Osteoblast (primary cell): ENCODE results near the gene KCNK1. TPM values are rescaled to one million over a fixed set of nuclear protein-coding genes. Genes with fewer than 3 reads are reported as not detected.
"Not testable (repeated sequence)": the region's sequence is repeated elsewhere in the genome, so short reads cannot be mapped to it uniquely, and the experiment has no call there.

Source experiments
- DNase-seq: peaks from one replicate; pipeline ENCODE4 v3.0.0; 2011; ENCODE audit warnings: low spot score, mixed read lengths; ENCODE audit not compliant: insufficient read length; ENCODE audit errors: missing footprints
- H2AFZ ChIP-seq: 2 replicates; pipeline ENCODE4 v1.6.0; 2011; ENCODE audit warnings: mild to moderate bottlenecking, low read length
- H3K27ac ChIP-seq: 2 replicates; pipeline ENCODE4 v1.5.1; 2011; ENCODE audit warnings: mild to moderate bottlenecking, low read depth, low read length, moderate library complexity
- H3K27me3 ChIP-seq: 2 replicates; pipeline ENCODE4 v1.6.0; 2012; ENCODE audit warnings: mild to moderate bottlenecking, control low read depth, inconsistent platforms, low read length, moderate library complexity; ENCODE audit not compliant: insufficient read depth
- H3K36me3 ChIP-seq: 2 replicates; pipeline ENCODE4 v1.5.1; 2011; ENCODE audit warnings: mild to moderate bottlenecking, low read length, control low read depth, moderate library complexity; ENCODE audit not compliant: insufficient read depth
- H3K4me1 ChIP-seq: 2 replicates; pipeline ENCODE4 v1.5.1; 2011; ENCODE audit warnings: mild to moderate bottlenecking, low read length, control low read depth, moderate library complexity; ENCODE audit not compliant: insufficient read depth
- H3K4me2 ChIP-seq: 2 replicates; pipeline ENCODE4 v1.6.0; 2011; ENCODE audit warnings: mild to moderate bottlenecking, low read length; ENCODE audit not compliant: insufficient read depth
- H3K4me3 ChIP-seq: fragments of 200-600 bp; sonication (generic); 3 replicates; pipeline ENCODE4 v1.5.1; 2012; ENCODE audit warnings: mild to moderate bottlenecking, low read length, inconsistent platforms; ENCODE audit not compliant: insufficient read depth
- H3K79me2 ChIP-seq: 2 replicates; pipeline ENCODE4 v1.6.0; 2012; ENCODE audit warnings: mild to moderate bottlenecking, low read length, control low read depth, inconsistent platforms; ENCODE audit not compliant: insufficient read depth
- H3K9me3 ChIP-seq: 2 replicates; pipeline ENCODE4 v1.5.1; 2011; ENCODE audit warnings: low read depth, low read length, control low read depth
- H4K20me1 ChIP-seq: 2 replicates; pipeline ENCODE4 v1.6.0; 2012; ENCODE audit warnings: mild to moderate bottlenecking, low read length, control low read depth; ENCODE audit not compliant: insufficient read depth
- CTCF ChIP-seq: IDR thresholded peaks from 2 replicates; pipeline ENCODE4 v1.5.1; 2011; ENCODE audit warnings: mild to moderate bottlenecking, low read depth, low read length, moderate library complexity; ENCODE audit errors: extremely low read depth
- total RNA-seq: library from RNA; depleted of rRNA; stranded (reverse); fragments of >200 nt; gene quantifications from 2 replicates; pipeline ENCODE4 v1.2.3, GENCODE V29; 2012

Gene KCNK1
- total RNA-seq, 1 donor = 3.6 TPM

- H3K27me3 ChIP-seq = peaks cover 3% of the 10 kb centered on the region
- H3K9me3 ChIP-seq = no peaks in the 10 kb centered on the region
- no peak overlapping the region for H3K27ac ChIP-seq
- H3K79me2 ChIP-seq = no peaks in the 10 kb centered on the region
- H3K36me3 ChIP-seq = no peaks in the 10 kb centered on the region
- H4K20me1 ChIP-seq = peaks cover 5% of the 10 kb centered on the region
- peaks cover 9% of the 10 kb centered on the region for H3K4me1 ChIP-seq
- H3K4me3 ChIP-seq = peak overlapping the region; percentile 5
- no peak overlapping the region for H2AFZ ChIP-seq
- H3K4me2 ChIP-seq = peak overlapping the region; percentile 84
- TF ChIP-seq CTCF = no peak
- no peak for DNase-seq
Measured at GRCh38 chr1:233615571-233615970, 1.7 kb downstream of the KCNK1 start.

- Histone ChIP-seq H3K4me2 (no peak overlapping the region), H3K4me3 (no peak overlapping the region), H3K27me3 (no peaks in the 10 kb centered on the region), H3K79me2 (no peaks in the 10 kb centered on the region), H4K20me1 (peaks cover 5% of the 10 kb centered on the region), H3K9me3 (no peaks in the 10 kb centered on the region), H3K4me1 (peaks cover 9% of the 10 kb centered on the region), H3K36me3 (no peaks in the 10 kb centered on the region), H3K27ac (no peak overlapping the region), H2AFZ (no peak overlapping the region)
- no peak for DNase-seq
- TF ChIP-seq CTCF = no peak
Measured at GRCh38 chr1:233617025-233617424, 3.1 kb downstream of the KCNK1 start.

GRCh38 chr1:233619414-233619813, 5.5 kb downstream of the KCNK1 start:
- not testable (repeated sequence) for H4K20me1 ChIP-seq, H3K27me3 ChIP-seq, H2AFZ ChIP-seq, DNase-seq, H3K4me2 ChIP-seq, H3K4me1 ChIP-seq, H3K4me3 ChIP-seq, H3K79me2 ChIP-seq, H3K9me3 ChIP-seq, H3K36me3 ChIP-seq, H3K27ac ChIP-seq

GRCh38 chr1:233620065-233620464, 6.2 kb downstream of the KCNK1 start:
- no peak for DNase-seq
- Histone ChIP-seq H3K4me3 (no peak overlapping the region), H3K36me3 (no peaks in the 10 kb centered on the region), H3K27me3 (no peaks in the 10 kb centered on the region), H3K9me3 (no peaks in the 10 kb centered on the region), H3K4me1 (peaks cover 4% of the 10 kb centered on the region), H3K27ac (no peak overlapping the region), H2AFZ (no peak overlapping the region), H3K4me2 (no peak overlapping the region), H3K79me2 (no peaks in the 10 kb centered on the region), H4K20me1 (peaks cover 5% of the 10 kb centered on the region)
- no peak for TF ChIP-seq CTCF

- Histone ChIP-seq H3K4me2 (no peak overlapping the region), H3K27me3 (no peaks in the 10 kb centered on the region), H3K4me1 (no peaks in the 10 kb centered on the region), H3K4me3 (no peak overlapping the region), H3K9me3 (no peaks in the 10 kb centered on the region), H3K36me3 (no peaks in the 10 kb centered on the region), H3K79me2 (no peaks in the 10 kb centered on the region), H2AFZ (no peak overlapping the region), H4K20me1 (no peaks in the 10 kb centered on the region), H3K27ac (no peak overlapping the region)
- DNase-seq = no peak
- no peak for TF ChIP-seq CTCF
Measured at GRCh38 chr1:233621923-233622322, 8.0 kb downstream of the KCNK1 start.
